Prostate gland (tissue), 2 donors: ENCODE measurements around the gene CCDC97. TPM values are rescaled to one million over a fixed set of nuclear protein-coding genes. Genes with fewer than 3 reads are reported as not detected.

ENCODE experiments used
- DNase-seq: peaks from one replicate; pipeline ENCODE4 v3.0.0-alpha.2; 2019; ENCODE audit warnings: low spot score
- H3K27ac ChIP-seq, 2 donors: fragments of 200-600 bp; sonication (generic); 2 replicates each; pipeline ENCODE4 v1.5.1; 2017 to 2019
- H3K27me3 ChIP-seq: fragments of 200-600 bp; sonication (generic); replicated peaks from 2 replicates; pipeline ENCODE4 v1.5.1; 2019; ENCODE audit not compliant: insufficient read depth
- H3K36me3 ChIP-seq, 2 donors: fragments of 200-600 bp; sonication (generic); 1 replicate in 1 of 2; 2 replicates in 1 of 2; pipeline versions ENCODE4 v1.5.1 to v1.8.1; 2017 to 2019
- H3K4me1 ChIP-seq: fragments of 200-600 bp; sonication (generic); replicated peaks from 2 replicates; pipeline ENCODE4 v1.5.1; 2019
- H3K4me3 ChIP-seq, 2 donors: fragments of 200-600 bp; sonication (generic); 2 replicates each; pipeline ENCODE4 v1.5.1; 2017 to 2019
- H3K9me3 ChIP-seq: fragments of 200-600 bp; sonication (generic); 2 replicates; pipeline ENCODE4 v1.5.1; 2017
- CTCF ChIP-seq, 4 experiments: fragments of 200-600 bp in 2 of 4; fragments of 450-650 bp in 2 of 4; sonication (generic) in 2 of 4; IDR thresholded peaks; 1 replicate in 3 of 4; 2 replicates in 1 of 4; pipeline ENCODE4 v1.5.1; 2016 to 2019; ENCODE audit warnings: antibody characterized with exemption in 4 of 4, mild to moderate bottlenecking in 2 of 4, moderate library complexity in 2 of 4
- POLR2A ChIP-seq: fragments of 450-650 bp; IDR thresholded peaks from one replicate; pipeline ENCODE4 v1.6.1; 2016; ENCODE audit warnings: antibody characterized with exemption, mild to moderate bottlenecking
- POLR2AphosphoS5 ChIP-seq: sonication (generic); formaldehyde crosslinking; IDR thresholded peaks from one replicate; pipeline ENCODE4 v1.6.1; 2017; ENCODE audit warnings: antibody characterized with exemption
- WGBS: methylation state at CpG from one replicate; pipeline ENCODE4 v1.1.5; 2018; 5-methylcytosine and 5-hydroxymethylcytosine counted together
- intact Hi-C: fragments of 100-400 bp; cut with DNase I; formaldehyde crosslinking; loops from one replicate; pipeline ENCODE4 v1.14.2; 2022
- total RNA-seq, 2 donors: library from RNA; depleted of rRNA; stranded (reverse); fragments of >200 nt; gene quantifications; one replicate each; pipeline ENCODE4 v1.1.0, GENCODE V29; 2016

The CCDC97 gene
- total RNA-seq, 2 donors from 2014 or later = 21.0 to 34.4 TPM

- Histone ChIP-seq H3K4me1 (peaks cover 5% of the 10 kb centered on the region), H3K27ac (peak overlapping the region; percentile 79 to 83), H3K27me3 (no peaks in the 10 kb centered on the region), H3K4me3 (peak overlapping the region; percentile 70 to 80), H3K9me3 (no peaks in the 10 kb centered on the region), H3K36me3 (no peaks in the 10 kb centered on the region)
- WGBS = under 1% methylated on average over 12 of the region's 12 CpGs
- TF ChIP-seq POLR2AphosphoS5 = no peak
- TF ChIP-seq CTCF (IDR thresholded peaks at IDR 0.05) = no peak
- no peak for TF ChIP-seq POLR2A
- intact Hi-C loops = no loop called here
- DNase-seq = no peak
These were observed 42.3 kb downstream of the CCDC97 start for GRCh38 chr19:41352279-41352608.

GRCh38 chr19:41352609-41353465, 42.9 kb downstream of the CCDC97 start:
- H3K36me3 ChIP-seq = no peaks in the 10 kb centered on the region
- TF ChIP-seq CTCF (IDR thresholded peaks at IDR 0.05) (peak in 3 of 4 experiments; percentile 29 to 50 (median 36)), POLR2AphosphoS5 (no peak)
- intact Hi-C loops = no loop called here
- peak overlapping the region; percentile 70 to 80 for H3K4me3 ChIP-seq
- DNase-seq = peak; percentile 38
- no peaks in the 10 kb centered on the region for H3K9me3 ChIP-seq
- H3K27me3 ChIP-seq = no peaks in the 10 kb centered on the region
- H3K4me1 ChIP-seq = peaks cover 5% of the 10 kb centered on the region
- peak overlapping the region; percentile 79 to 83 for H3K27ac ChIP-seq
- under 1% methylated on average over 57 of the region's 71 CpGs for WGBS

- H3K4me3 ChIP-seq = peak within 1 kb of the TSS; percentile 70 to 80
- H3K4me1 ChIP-seq = peaks cover 5% of the 10 kb centered on the region
- H3K36me3 ChIP-seq = no peaks in the 10 kb centered on the region
- intact Hi-C loops = no loop called here
- DNase-seq = peak; percentile 73
- no peaks in the 10 kb centered on the region for H3K27me3 ChIP-seq
- TF ChIP-seq POLR2AphosphoS5 = peak; percentile 48
- TF ChIP-seq CTCF (IDR thresholded peaks at IDR 0.05) = peak; percentile 81 to 91 (median 84)
- peak; percentile 57 for TF ChIP-seq POLR2A
- H3K27ac ChIP-seq = peak within 1 kb of the TSS; percentile 79 to 83
- under 1% methylated on average over 56 of the region's 78 CpGs for WGBS
- H3K9me3 ChIP-seq = no peaks in the 10 kb centered on the region
These were observed 43.7 kb downstream of the CCDC97 start, which contains the start of gene TGFB1 for GRCh38 chr19:41353466-41354342. Gene TGFB1, minus strand, starts transcription at chr19:41353922. Its CDS starts 878 bp downstream, at chr19:41353044.

GRCh38 chr19:41354343-41354953, 44.5 kb downstream of the CCDC97 start:
- Histone ChIP-seq H3K9me3 (no peaks in the 10 kb centered on the region), H3K4me3 (peak overlapping the region; percentile 70 to 80)
- intact Hi-C loops = no loop called here

DNA sequence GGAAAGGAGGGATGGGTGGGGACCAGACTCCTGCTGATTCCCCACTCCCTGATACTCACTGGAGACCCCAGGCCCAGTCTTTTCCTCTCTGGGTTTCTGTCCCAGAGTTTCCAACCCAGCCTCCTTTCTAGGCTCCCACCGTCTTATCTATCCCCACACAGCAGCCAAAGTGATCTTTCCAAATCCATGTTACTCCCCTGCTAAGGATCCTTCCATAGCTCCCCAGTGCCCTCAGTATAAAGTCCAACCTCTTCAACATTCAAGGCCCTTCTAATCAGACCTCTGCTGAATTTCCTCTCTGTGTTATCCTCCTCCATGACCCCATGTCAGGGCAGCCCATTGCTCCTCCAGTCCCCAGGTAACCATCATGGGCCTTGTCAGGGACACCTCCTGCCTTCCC, 45.1 kb downstream of the CCDC97 start:
- Histone ChIP-seq H3K27ac (no peak overlapping the region), H3K4me1 (peaks cover 5% of the 10 kb centered on the region), H3K36me3 (no peaks in the 10 kb centered on the region), H3K4me3 (no peak overlapping the region), H3K9me3 (no peaks in the 10 kb centered on the region), H3K27me3 (no peaks in the 10 kb centered on the region)
- intact Hi-C loops = loop anchor here (5.0 kb wide), 1 partner anchor 33 kb away; no protein-coding TSS in a partner anchor
- WGBS = 79% methylated on average over 1 of the region's 1 CpG
- no peak for DNase-seq
- TF ChIP-seq POLR2AphosphoS5 (no peak), CTCF (IDR thresholded peaks at IDR 0.05) (no peak)

More at GRCh38 chr19:41354343-41354953, 44.5 kb downstream of the CCDC97 start:
- WGBS = 87% methylated on average over 23 of the region's 23 CpGs
- peaks cover 5% of the 10 kb centered on the region for H3K4me1 ChIP-seq
- no peak for DNase-seq
- H3K27me3 ChIP-seq = no peaks in the 10 kb centered on the region
- H3K27ac ChIP-seq = peak overlapping the region; percentile 79 to 83
- no peak for TF ChIP-seq POLR2AphosphoS5
- TF ChIP-seq POLR2A = no peak
- no peaks in the 10 kb centered on the region for H3K36me3 ChIP-seq
